KOPT-K1 (cell line): Measurements from ENCODE around the gene EIF2B2.

Experiments used
- H3K27ac ChIP-seq: fragments of 200-600 bp; sonication (generic); 2 replicates; pipeline ENCODE4 v1.5.1; 2016; ENCODE audit warnings: antibody characterized with exemption, mild to moderate bottlenecking, low read depth, low read length; ENCODE audit not compliant: poor library complexity, severe bottlenecking
- H3K36me3 ChIP-seq: fragments of 200-600 bp; sonication (generic); 2 replicates; pipeline ENCODE4 v1.5.1; 2017; ENCODE audit warnings: antibody characterized with exemption, mild to moderate bottlenecking, low read length, moderate library complexity; ENCODE audit not compliant: insufficient read depth
- H3K9me3 ChIP-seq: fragments of 200-600 bp; sonication (generic); 2 replicates; pipeline ENCODE4 v1.5.1; 2017; ENCODE audit warnings: antibody characterized with exemption, low read length, mild to moderate bottlenecking; ENCODE audit not compliant: insufficient read depth, poor library complexity, severe bottlenecking

The EIF2B2 gene

GRCh38 chr14:75032939-75033338, 30.2 kb downstream of the EIF2B2 start:
- peaks cover 87% of the 10 kb centered on the region for H3K36me3 ChIP-seq
- H3K27ac ChIP-seq: no peak overlapping the region
- no peaks in the 10 kb centered on the region for H3K9me3 ChIP-seq

GRCh38 chr14:75040507-75040906, 37.8 kb downstream of the EIF2B2 start:
- peaks cover 81% of the 10 kb centered on the region for H3K36me3 ChIP-seq
- no peaks in the 10 kb centered on the region for H3K9me3 ChIP-seq
- H3K27ac ChIP-seq: no peak overlapping the region

GRCh38 chr14:75040959-75041358, 38.2 kb downstream of the EIF2B2 start:
- no peak overlapping the region for H3K27ac ChIP-seq
- H3K9me3 ChIP-seq: no peaks in the 10 kb centered on the region
- peaks cover 76% of the 10 kb centered on the region for H3K36me3 ChIP-seq

GRCh38 chr14:75041613-75042012, 38.9 kb downstream of the EIF2B2 start:
- H3K27ac ChIP-seq: no peak overlapping the region
- H3K9me3 ChIP-seq: no peaks in the 10 kb centered on the region
- H3K36me3 ChIP-seq: peaks cover 76% of the 10 kb centered on the region

- no peak overlapping the region for H3K27ac ChIP-seq
- peaks cover 72% of the 10 kb centered on the region for H3K36me3 ChIP-seq
- H3K9me3 ChIP-seq: no peaks in the 10 kb centered on the region
These were observed 39.3 kb downstream of the EIF2B2 start for GRCh38 chr14:75042035-75042434.

GRCh38 chr14:75044322-75044721, 41.6 kb downstream of the EIF2B2 start:
- peaks cover 64% of the 10 kb centered on the region for H3K36me3 ChIP-seq
- H3K9me3 ChIP-seq: no peaks in the 10 kb centered on the region
- H3K27ac ChIP-seq: no peak overlapping the region

GRCh38 chr14:75044752-75045151, 42.0 kb downstream of the EIF2B2 start:
- H3K36me3 ChIP-seq: peaks cover 64% of the 10 kb centered on the region
- no peak overlapping the region for H3K27ac ChIP-seq
- H3K9me3 ChIP-seq: no peaks in the 10 kb centered on the region

GRCh38 chr14:75046275-75046674, 43.6 kb downstream of the EIF2B2 start:
- Histone ChIP-seq H3K27ac (no peak overlapping the region), H3K9me3 (no peaks in the 10 kb centered on the region), H3K36me3 (peaks cover 50% of the 10 kb centered on the region)

GRCh38 chr14:75046899-75047298, 44.2 kb downstream of the EIF2B2 start:
- H3K36me3 ChIP-seq: peaks cover 44% of the 10 kb centered on the region
- H3K27ac ChIP-seq: no peak overlapping the region

GRCh38 chr14:75047506-75047905, 44.8 kb downstream of the EIF2B2 start:
- no peaks in the 10 kb centered on the region for H3K9me3 ChIP-seq
- peaks cover 38% of the 10 kb centered on the region for H3K36me3 ChIP-seq
- no peak overlapping the region for H3K27ac ChIP-seq

More at GRCh38 chr14:75046899-75047298, 44.2 kb downstream of the EIF2B2 start:
- no peaks in the 10 kb centered on the region for H3K9me3 ChIP-seq

GRCh38 chr14:75048101-75048500, 45.4 kb downstream of the EIF2B2 start:
- no peak overlapping the region for H3K27ac ChIP-seq
- H3K9me3 ChIP-seq: no peaks in the 10 kb centered on the region
- peaks cover 33% of the 10 kb centered on the region for H3K36me3 ChIP-seq

GRCh38 chr14:75049136-75049535, 46.4 kb downstream of the EIF2B2 start:
- Histone ChIP-seq H3K27ac (no peak overlapping the region), H3K36me3 (peaks cover 36% of the 10 kb centered on the region), H3K9me3 (no peaks in the 10 kb centered on the region)

- no peaks in the 10 kb centered on the region for H3K9me3 ChIP-seq
- H3K36me3 ChIP-seq: peaks cover 33% of the 10 kb centered on the region
- H3K27ac ChIP-seq: no peak overlapping the region
These were observed 47.0 kb downstream of the EIF2B2 start for GRCh38 chr14:75049731-75050201.

- peak within 1 kb of the TSS; percentile 70 for H3K27ac ChIP-seq
- no peaks in the 10 kb centered on the region for H3K9me3 ChIP-seq
- H3K36me3 ChIP-seq: peaks cover 41% of the 10 kb centered on the region
These were observed 48.3 kb downstream of the EIF2B2 start, which contains the start of gene MLH3 for GRCh38 chr14:75050852-75051555. Gene MLH3 (minus strand): TSS chr14:75051467. CDS start chr14:75049655, 1,812 bp downstream.

GRCh38 chr14:75051556-75051899, 48.8 kb downstream of the EIF2B2 start:
- peaks cover 40% of the 10 kb centered on the region for H3K36me3 ChIP-seq
- H3K9me3 ChIP-seq: no peaks in the 10 kb centered on the region
- H3K27ac ChIP-seq: peak overlapping the region; percentile 70
